Fibroblast of skin of abdomen (primary cell): ENCODE results near the gene PRG3. TPM values are rescaled to one million over a fixed set of nuclear protein-coding genes. Genes with fewer than 3 reads are reported as not detected.
A peak's percentile ranks its signal among the peaks of the same experiment; 100 is the strongest.

ENCODE experiments used
- DNase-seq: peaks from one replicate; pipeline ENCODE4 v3.0.0-alpha.2; 2013
- polyA plus RNA-seq, 2 experiments: library from polyadenylated mRNA; unstranded; fragments of 120-200 nt; gene quantifications; one replicate each; pipeline ENCODE4 v1.2.1, GENCODE V29; 2013; ENCODE audit not compliant: insufficient read length in 2 of 2

The PRG3 gene, protein sequence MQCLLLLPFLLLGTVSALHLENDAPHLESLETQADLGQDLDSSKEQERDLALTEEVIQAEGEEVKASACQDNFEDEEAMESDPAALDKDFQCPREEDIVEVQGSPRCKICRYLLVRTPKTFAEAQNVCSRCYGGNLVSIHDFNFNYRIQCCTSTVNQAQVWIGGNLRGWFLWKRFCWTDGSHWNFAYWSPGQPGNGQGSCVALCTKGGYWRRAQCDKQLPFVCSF
- not detected for polyA plus RNA-seq (2013, experiment 1 of 2; ENCODE audit: insufficient read length)
- polyA plus RNA-seq (2013, experiment 2 of 2; ENCODE audit: insufficient read length) = not detected

- no peak for DNase-seq
These were observed at the start of gene PRG3 for GRCh38 chr11:57380975-57381374. Gene PRG3 (minus strand): TSS chr11:57381150. CDS start chr11:57380708, 442 bp downstream.

DNA sequence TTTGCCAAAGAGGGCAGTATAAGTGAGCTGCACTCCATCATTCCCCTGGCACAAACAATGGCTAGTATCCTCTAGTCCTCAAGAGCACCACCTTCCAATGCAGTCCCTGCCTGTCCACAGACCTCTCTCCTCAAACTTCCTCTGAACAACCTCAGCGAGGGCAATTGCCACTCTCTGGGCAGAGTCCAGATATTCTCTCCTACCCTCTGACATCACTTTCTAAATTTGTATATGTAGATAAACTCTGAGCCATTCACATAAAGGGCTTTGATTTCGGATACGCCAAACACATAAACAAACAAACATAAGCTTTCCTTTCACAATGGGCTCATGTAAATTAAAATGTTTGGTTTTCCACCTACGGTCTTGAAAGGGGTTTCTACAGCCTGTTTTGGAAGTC, 49.0 kb upstream of the PRG3 start:
- DNase-seq = no peak

DNA sequence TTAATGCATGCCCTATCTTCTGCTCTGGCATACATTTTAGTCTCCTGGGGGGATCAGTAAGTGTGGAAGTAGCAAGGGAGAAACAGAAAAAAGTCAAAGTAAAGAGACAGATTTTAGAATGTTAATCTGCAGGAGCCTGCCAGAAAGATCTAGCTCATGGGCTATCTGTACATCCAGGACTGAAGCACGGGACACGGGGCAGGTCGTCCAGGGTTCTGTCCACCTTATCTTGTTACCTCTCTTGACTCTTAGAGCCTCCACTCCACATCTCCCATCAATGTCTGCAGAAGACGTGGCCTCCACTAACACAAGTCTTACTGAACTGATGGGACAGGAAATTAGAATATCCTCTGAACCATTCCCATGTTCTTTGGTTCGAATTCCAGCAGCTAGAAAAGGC, 47.7 kb upstream of the PRG3 start:
- no peak for DNase-seq

DNA sequence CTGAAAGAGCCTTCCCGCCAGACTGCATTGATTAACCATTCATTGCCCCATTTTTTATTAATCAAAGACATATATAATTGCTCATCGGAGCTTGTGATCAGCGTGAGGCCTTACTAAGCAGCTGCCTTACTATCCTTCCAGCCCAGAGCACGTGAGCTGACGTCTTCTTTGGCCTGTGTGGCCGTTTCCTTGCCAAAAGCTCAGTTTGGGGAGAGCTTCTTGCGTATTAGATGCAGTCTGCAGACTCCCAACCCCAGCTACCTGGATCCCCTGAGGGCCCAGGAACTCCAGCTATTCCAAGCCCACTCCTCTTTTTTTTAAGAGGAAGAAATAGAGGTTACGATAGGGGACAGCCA, 46.8 kb upstream of the PRG3 start:
- no peak for DNase-seq

DNA sequence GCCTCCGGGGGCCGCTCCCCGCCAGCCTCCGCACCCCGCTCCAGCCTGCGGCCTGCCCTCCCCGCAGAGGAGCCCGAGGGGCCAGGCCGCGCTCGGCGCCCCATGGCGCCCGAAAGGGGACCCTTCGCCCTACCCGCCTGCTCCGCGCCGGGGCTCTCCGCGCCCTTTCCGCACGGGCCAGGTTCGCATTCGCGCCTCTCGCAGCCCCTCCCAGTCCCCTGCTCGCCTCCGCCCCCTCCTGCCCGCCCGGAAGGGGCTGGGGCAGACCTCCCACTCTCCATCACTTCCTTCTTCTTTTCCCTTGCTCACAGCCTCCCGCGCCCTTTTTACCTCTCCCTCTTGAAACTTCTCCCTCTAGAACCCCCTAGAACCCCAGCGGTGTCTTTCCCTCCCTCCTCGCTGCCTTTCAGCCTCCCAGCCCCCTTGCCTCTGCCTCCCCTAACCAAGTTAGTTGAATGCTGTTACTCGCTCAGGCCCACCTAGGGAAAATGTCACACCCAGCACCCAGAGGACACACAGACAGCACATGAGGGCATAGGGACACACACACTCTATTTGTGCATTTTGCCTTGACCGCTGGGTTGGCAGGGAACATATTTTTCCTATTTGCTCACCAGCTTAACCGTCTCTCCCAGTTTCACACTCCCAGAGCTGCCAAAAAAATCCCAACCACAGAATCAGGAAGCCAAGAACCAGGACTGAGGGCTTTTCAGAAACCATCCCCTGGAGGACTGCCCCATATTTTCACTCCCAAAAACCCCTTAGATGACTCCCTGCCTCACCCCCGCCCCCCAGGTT, 46.2 kb upstream of the PRG3 start, which contains the start of gene SLC43A3:
Gene SLC43A3 (minus strand): TSS at position 193 of the 798 bp plus-strand sequence. CDS start 949 bp downstream, outside the sequence.
- DNase-seq = peak; percentile 93

DNA sequence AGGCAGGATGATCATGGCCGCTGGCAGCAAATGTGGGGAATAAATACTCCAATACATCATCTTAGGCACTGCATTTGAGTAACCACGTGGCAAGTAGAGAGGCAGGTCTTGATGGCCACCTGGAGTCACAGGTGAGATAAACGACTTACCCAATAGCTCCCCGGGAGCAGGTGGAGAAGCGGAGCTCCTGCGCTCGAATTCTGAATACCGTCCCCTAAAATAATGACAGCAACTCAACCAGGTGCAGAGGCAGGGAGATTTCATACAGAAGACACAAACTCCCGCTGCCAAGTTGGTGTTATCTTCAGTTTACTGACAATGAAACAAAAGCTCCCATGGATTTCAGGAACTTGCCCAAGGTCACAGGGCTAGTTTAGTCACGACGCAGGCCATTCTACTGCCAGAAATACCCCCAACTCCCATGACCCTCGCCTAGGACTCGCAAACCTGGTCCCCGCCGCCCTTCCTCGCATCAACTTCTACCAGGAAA, 45.5 kb upstream of the PRG3 start:
- DNase-seq = no peak

- DNase-seq = no peak
These were observed 44.9 kb upstream of the PRG3 start for GRCh38 chr11:57425565-57426438.

- DNase-seq = peak; percentile 89
These were observed 44.0 kb upstream of the PRG3 start for GRCh38 chr11:57424792-57425564.

DNA sequence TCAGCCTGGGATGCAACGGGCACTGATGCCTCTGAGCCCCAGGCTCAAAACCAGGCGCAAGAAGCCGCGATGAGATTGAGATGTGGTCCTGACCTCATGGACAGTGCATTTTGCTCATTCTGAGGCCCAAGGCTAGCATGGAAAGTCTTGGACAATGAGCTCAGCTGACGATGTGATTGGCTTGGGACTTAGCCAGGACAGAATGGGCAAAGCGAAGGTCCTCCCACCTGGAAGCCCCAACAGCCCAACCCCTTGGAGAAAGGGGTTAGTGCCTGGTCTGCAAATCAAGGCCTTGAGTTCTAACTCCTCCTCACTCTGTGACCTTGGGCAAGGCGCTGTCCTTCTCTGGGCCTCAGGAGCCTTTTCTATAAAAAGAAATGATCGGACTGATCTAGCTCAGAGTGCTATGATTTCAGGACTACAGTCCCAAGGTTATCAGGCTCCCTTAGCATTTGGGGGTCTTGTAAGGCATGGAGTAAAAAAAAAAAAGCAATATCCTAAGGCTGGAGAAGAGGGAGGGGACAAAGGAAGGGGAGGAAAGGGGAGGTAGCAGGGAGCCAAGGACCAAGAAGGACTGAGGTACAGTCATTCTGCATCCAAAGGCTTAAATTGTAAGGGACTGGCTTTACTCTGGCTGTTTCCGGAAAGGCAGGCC, 43.3 kb upstream of the PRG3 start:
- no peak for DNase-seq

- no peak for DNase-seq
These were observed 41.7 kb upstream of the PRG3 start for GRCh38 chr11:57422669-57423068.

- DNase-seq = no peak
These were observed 40.9 kb upstream of the PRG3 start for GRCh38 chr11:57421805-57422204.

DNA sequence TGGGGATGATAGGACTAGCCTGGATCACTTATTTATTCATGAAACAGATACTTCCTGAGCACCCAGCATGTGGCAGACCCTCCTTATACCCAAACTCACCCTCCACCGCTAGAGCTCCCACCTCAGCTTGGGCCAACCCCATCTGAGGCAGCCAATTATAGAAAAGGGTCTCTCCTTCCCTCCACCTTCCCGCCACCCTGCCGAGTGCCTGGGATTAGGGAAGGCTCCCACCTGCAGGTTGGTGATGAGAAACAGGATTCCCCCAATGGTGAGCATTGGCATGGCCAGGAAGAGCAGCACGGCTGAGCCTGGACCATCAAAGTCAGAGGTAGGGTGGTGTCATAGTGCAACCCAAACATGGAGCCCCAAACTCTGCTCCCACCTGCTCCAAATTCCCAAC, 40.1 kb upstream of the PRG3 start:
- DNase-seq = no peak

- DNase-seq = no peak
These were observed 38.2 kb upstream of the PRG3 start for GRCh38 chr11:57419146-57419545.

DNA sequence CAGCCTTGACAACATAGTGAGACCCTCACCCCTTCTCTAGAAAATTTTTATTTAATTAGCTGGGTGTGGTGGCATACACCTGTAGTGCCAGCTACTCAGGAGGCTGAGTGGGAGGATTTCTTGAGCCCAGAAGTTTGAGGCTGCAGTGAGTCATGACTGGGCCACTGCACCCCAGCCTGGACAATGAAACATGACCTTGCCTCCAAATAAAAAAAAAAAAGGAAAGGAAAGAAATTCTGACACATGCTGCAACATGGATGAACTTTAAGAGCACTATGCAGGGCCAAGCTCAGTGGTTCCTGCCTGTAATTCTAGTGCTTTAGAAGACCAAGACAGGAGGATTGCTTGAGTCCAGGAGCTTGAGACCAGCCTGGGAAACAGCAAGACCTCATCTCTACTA, 37.2 kb upstream of the PRG3 start:
- no peak for DNase-seq

DNA sequence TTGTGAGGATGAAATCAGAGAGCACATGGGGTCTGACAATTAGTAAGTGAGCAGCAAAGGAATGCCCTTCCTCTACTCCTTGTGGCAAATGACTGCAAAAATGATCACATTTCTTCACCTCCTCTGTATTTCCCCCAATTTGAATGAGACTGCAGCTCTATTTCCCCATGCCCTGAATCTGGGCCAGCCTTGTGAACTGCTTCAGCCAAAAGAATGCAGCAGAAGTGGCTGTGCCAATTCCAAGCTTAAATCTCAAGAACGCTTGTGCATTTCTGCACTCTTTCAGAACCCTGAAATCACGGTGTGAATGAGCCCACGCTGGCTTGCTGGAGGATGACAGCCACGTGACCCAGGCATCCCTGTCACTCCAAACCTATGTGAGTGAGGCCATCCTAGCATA, 36.1 kb upstream of the PRG3 start:
- DNase-seq = peak; percentile 22

DNA sequence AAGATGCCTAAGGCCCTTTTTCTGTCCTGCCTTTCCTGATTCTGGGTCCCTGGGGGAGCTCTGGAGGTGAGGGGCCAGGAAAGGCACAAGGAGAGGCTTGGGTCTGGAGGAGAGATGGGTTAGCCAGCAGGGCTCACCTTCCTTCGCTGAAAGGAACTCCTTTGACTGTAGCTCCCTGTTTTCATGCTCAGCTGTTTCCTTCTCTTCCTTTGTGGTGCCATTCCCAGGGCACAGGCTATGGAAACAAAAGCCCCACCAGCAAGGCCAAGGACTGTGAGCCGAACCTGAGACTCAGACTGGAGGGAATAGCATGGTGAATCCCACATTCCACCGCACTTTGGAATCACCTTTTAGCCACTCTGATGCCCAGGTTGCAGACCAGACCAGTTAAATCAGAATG, 35.5 kb upstream of the PRG3 start:
- DNase-seq = no peak

- no peak for DNase-seq
These were observed 33.8 kb upstream of the PRG3 start for GRCh38 chr11:57414612-57415212.

DNA sequence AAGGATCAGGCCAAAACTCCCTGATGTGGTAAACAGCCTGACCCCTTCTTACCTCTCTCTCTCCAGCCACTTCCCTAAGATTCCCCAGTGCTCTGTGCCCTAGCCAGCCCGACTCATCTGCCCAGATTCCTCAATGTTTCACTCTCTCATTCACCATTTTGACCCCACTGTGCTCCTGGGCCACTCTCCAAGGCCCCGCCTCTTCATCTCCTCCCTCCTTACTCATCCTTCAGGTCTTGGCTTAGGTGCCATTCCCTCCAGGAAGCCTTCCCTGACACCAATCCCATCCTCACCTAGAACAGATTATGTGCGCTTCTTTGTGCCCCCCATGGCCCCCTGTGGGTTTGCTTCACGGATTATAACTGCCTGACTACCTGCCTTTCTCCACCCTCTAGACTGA, 32.7 kb upstream of the PRG3 start:
- no peak for DNase-seq

DNA sequence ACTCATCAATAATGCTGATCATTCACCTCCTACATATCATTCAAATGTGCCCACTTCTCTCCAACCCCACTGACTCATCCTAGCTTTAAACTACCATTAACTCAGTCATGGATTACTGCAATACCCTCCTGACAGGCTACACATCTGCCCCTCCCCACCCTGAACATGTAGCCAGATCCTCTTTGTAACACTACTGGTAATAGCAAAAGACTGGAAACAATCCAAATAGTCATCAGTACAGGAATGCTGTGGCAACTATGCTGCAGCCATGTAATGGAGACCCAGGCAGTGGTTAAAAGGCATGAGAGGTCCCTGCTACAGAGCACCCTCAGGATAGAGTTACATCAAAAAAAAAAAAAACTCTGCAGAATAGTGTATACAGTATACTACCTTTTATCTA, 29.3 kb upstream of the PRG3 start:
- DNase-seq = peak; percentile 86

DNA sequence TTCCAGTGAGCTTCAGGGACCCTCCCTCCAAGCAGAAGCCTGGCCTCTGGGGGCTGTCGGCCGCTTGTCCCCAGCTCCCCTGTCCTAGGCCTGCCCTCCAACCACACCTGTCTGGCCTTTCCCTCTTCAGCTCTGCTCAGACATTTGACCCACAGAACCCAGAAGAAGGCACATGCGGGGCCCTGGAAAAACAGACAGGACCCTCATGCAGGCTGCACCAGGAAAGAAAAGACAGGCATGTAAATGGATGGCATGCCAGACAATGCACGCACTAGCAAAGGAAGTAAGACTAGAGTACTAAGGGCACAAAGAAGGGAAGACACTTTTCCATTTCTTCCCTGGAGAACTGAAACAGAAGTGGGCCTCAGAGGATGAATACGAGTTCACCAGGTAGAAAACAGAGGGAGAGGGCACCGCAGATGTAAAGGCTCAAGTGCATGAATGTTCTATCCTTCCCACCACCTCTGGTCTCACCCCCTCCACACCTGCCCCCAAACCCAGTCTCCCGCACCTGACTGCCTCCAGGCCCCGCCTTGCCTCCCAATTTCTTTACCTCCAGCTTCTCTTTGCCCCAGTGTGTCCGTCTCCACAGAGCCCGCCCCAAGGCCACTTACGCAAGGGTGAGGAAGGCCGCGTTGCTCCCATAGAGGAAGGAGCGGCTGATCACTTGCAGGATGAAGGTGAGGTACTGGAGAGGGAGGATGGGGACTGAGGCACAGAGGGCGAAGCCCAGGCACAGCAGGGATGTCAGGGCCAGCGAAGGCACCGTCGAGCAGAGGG, 28.6 kb upstream of the PRG3 start:
- no peak for DNase-seq
